SK-N-SH (cell line): Measurements from ENCODE around the gene EXOC4. TPM values are rescaled to one million over a fixed set of nuclear protein-coding genes. Genes with fewer than 3 reads are reported as not detected.

Experiments used
- CTCF ChIA-PET: fragments of 300-600, 350-600 bp; formaldehyde crosslinking; extraction: SDS; loops from one replicate; lab custom pipeline; 2021; lab: Yijun Ruan, JAX
- POLR2A ChIA-PET: fragments of 350-600 bp; sonication (Branson Sonifier 250); formaldehyde crosslinking; extraction: SDS; loops from one replicate; lab custom pipeline; 2020; ENCODE audit warnings: antibody characterized with exemption, inconsistent platforms; lab: Yijun Ruan, JAX
- DNase-seq: peaks from one replicate; pipeline ENCODE4 v3.0.0; 2012
- H2AFZ ChIP-seq: fragments of 200-600 bp; sonication (generic); 2 replicates; pipeline ENCODE4 v1.8.1; 2016; ENCODE audit warnings: antibody characterized with exemption, mild to moderate bottlenecking, low read depth
- H3F3A ChIP-seq: fragments of 200-600 bp; sonication (generic); replicated peaks from 2 replicates; pipeline ENCODE3; 2016; ENCODE audit warnings: antibody characterized with exemption, mild to moderate bottlenecking; ENCODE audit not compliant: insufficient read depth
- H3K27ac ChIP-seq, 2 experiments: fragments of 200-500 bp in 1 of 2; fragments of 200-600 bp in 1 of 2; sonication (Bioruptor generic) in 1 of 2; sonication (generic), shearing (Covaris generic) in 1 of 2; 2 replicates each; pipeline versions ENCODE4 v1.5.1 to v1.6.1; 2014 to 2016; ENCODE audit warnings: low read depth in 2 of 2, inconsistent platforms in 1 of 2, low read length in 1 of 2, mild to moderate bottlenecking in 1 of 2, mixed read lengths in 1 of 2
- H3K27me3 ChIP-seq: fragments of 200-600 bp; sonication (generic), shearing (Covaris generic); 2 replicates; pipeline ENCODE4 v1.6.1; 2016; ENCODE audit warnings: mixed run types; ENCODE audit not compliant: insufficient read depth
- H3K36me3 ChIP-seq, 2 experiments: fragments of 200-500 bp in 1 of 2; fragments of 200-600 bp in 1 of 2; sonication (Bioruptor generic) in 1 of 2; sonication (generic) in 1 of 2; replicated peaks in 1 of 2; 2 replicates each; pipeline versions ENCODE3 to v1.5.1; 2014 to 2016; ENCODE audit warnings: low read length in 1 of 2, mild to moderate bottlenecking in 1 of 2; ENCODE audit not compliant: insufficient read depth in 2 of 2, control insufficient read depth in 1 of 2
- H3K4me1 ChIP-seq, 2 experiments: fragments of 200-500 bp in 1 of 2; fragments of 200-600 bp in 1 of 2; sonication (Bioruptor generic) in 1 of 2; sonication (generic), shearing (Covaris generic) in 1 of 2; 2 replicates each; pipeline versions ENCODE4 v1.5.1 to v1.6.1; 2014 to 2016; ENCODE audit warnings: low read depth in 1 of 2, low read length in 1 of 2, mixed run types in 1 of 2; ENCODE audit not compliant: insufficient read depth in 2 of 2, control insufficient read depth in 1 of 2
- H3K4me2 ChIP-seq: fragments of 200-600 bp; sonication (generic), shearing (Covaris generic); 2 replicates; pipeline ENCODE4 v1.6.1; 2017; ENCODE audit warnings: mixed run types
- H3K4me3 ChIP-seq, 2 experiments: fragments of 200-500 bp in 1 of 2; fragments of 200-600 bp in 1 of 2; sonication (Bioruptor generic) in 1 of 2; sonication (generic), shearing (Covaris generic) in 1 of 2; 2 replicates each; pipeline versions ENCODE4 v1.5.1 to v1.8.1; 2014 to 2016; ENCODE audit warnings: low read depth in 2 of 2, inconsistent platforms in 1 of 2, low read length in 1 of 2, mild to moderate bottlenecking in 1 of 2, mixed read lengths in 1 of 2, moderate library complexity in 1 of 2
- H3K79me2 ChIP-seq: fragments of 200-600 bp; sonication (generic); 2 replicates; pipeline ENCODE4 v1.8.1; 2017; ENCODE audit warnings: mild to moderate bottlenecking; ENCODE audit not compliant: insufficient read depth
- H3K9ac ChIP-seq: fragments of 200-600 bp; sonication (generic); 2 replicates; pipeline ENCODE4 v1.6.1; 2017; ENCODE audit warnings: mixed run types
- H3K9me2 ChIP-seq: fragments of 200-600 bp; sonication (generic); 2 replicates; pipeline ENCODE4 v1.6.1; 2017; ENCODE audit warnings: mixed run types
- H3K9me3 ChIP-seq: fragments of 200-600 bp; sonication (generic); 2 replicates; pipeline ENCODE4 v1.6.1; 2017; ENCODE audit warnings: mixed run types, mild to moderate bottlenecking, moderate library complexity
- H4K20me1 ChIP-seq: fragments of 200-600 bp; sonication (generic); 2 replicates; pipeline ENCODE4 v1.6.1; 2017; ENCODE audit warnings: mild to moderate bottlenecking, mixed run types; ENCODE audit not compliant: insufficient read depth
- CHD2 ChIP-seq: fragments of 150-350 bp; IDR thresholded peaks from 2 replicates; pipeline ENCODE4 v1.6.1; 2018; ENCODE audit warnings: low read length; ENCODE audit not compliant: partially characterized antibody
- EP300 ChIP-seq, 2 experiments: IDR thresholded peaks; 2 replicates each; pipeline versions ENCODE4 v1.4.0 to v1.6.1; 2012; ENCODE audit warnings: borderline replicate concordance in 1 of 2, low read depth in 1 of 2, low read length in 1 of 2
- FOSL2 ChIP-seq: IDR thresholded peaks from 2 replicates; pipeline ENCODE4 v1.4.0; 2012; ENCODE audit warnings: low read depth, mild to moderate bottlenecking, moderate library complexity, borderline replicate concordance
- MXI1 ChIP-seq: IDR thresholded peaks from 2 replicates; pipeline ENCODE4 v1.6.1; 2012; ENCODE audit warnings: mild to moderate bottlenecking, low read depth, low read length, improper control_type of control experiment
- NFIC ChIP-seq: IDR thresholded peaks from 2 replicates; pipeline ENCODE4 v1.4.0; 2012; ENCODE audit warnings: borderline replicate concordance
- RAD21 ChIP-seq: IDR thresholded peaks from 2 replicates; pipeline ENCODE4 v1.6.1; 2012; ENCODE audit warnings: mild to moderate bottlenecking, low read length
- RCOR1 ChIP-seq: fragments of 150-350 bp; IDR thresholded peaks from 2 replicates; pipeline ENCODE4 v1.6.1; 2017; ENCODE audit warnings: antibody characterized with exemption, low read length
- RFX5 ChIP-seq: IDR thresholded peaks from 2 replicates; pipeline ENCODE4 v1.6.1; 2012; ENCODE audit warnings: mild to moderate bottlenecking, improper control_type of control experiment, low read length
- SMC3 ChIP-seq: IDR thresholded peaks from 2 replicates; pipeline ENCODE4 v1.6.1; 2012; ENCODE audit warnings: low read depth, low read length, improper control_type of control experiment
- TAF1 ChIP-seq: IDR thresholded peaks from 2 replicates; pipeline ENCODE4 v1.6.1; 2012; ENCODE audit warnings: low read depth, mild to moderate bottlenecking, low read length, moderate library complexity, borderline replicate concordance
- WGBS: methylation state at CpG from one replicate; pipeline ENCODE4 v1.1.6; 2017; ENCODE audit warnings: low lambda C conversion rate; 5-methylcytosine and 5-hydroxymethylcytosine counted together
- polyA plus RNA-seq, 3 experiments: library from polyadenylated mRNA; depleted of rRNA; stranded (reverse); fragments of >200 nt; gene quantifications; 2 replicates each; pipeline ENCODE4 v1.2.3, GENCODE V29; 2012
- TF ChIP-seq, protein P1 (sequence below): fragments of 150-350 bp; IDR thresholded peaks from 2 replicates; pipeline ENCODE4 v1.6.1; 2017; ENCODE audit warnings: antibody characterized with exemption, low read length, low read depth, borderline replicate concordance
- TF ChIP-seq, protein P2 (sequence below): fragments of 200-600 bp; sonication (generic); IDR thresholded peaks from 2 replicates; pipeline ENCODE4 v1.6.1; 2017; ENCODE audit warnings: antibody characterized with exemption, mild to moderate bottlenecking, moderate library complexity
- TF ChIP-seq, protein P3 (sequence below): IDR thresholded peaks from 2 replicates; pipeline ENCODE4 v1.6.1; 2012; ENCODE audit warnings: mild to moderate bottlenecking, low read depth, low read length, moderate library complexity

The EXOC4 gene
- polyA plus RNA-seq, 1 of the 3 experiments (the other 2 are of a cell fraction) = 37.3 TPM

DNA sequence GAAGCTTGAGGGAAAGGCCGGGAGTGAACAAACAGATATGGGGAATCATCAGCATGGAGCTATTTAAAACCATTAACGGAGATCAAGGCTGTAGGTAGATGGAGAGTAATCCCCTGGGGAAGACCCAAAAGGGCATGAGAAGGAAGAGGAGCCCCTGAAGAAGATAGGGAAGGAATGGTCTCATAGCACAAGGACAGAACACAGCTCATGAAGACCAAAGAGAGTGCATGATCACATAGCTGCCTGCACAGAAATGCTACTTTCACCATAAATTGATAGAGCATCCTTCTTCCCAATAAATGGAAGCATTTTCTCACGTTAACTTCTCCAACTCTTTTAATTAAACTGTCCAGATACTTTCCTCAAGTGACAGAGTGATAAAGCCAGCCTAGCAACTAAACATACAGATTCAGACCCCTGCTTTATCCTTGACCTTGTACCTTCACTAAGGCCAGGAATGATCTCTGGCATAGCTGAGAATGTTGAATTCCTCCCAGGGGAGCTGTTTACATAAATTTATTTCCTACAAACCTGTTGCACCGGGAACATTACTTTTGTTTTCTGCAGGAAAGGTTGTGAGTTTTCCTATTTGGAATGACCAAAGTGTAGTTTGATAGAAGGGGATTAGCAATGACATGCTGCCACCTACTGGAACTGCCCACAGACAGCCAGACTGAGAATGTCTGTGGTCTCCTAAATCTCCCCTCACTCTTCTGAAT, 763.5 kb downstream of the EXOC4 start:
- Histone ChIP-seq H2AFZ (no peak overlapping the region), H3K4me2 (no peak overlapping the region), H3K9me3 (no peaks in the 10 kb centered on the region), H3K79me2 (no peaks in the 10 kb centered on the region), H3K9ac (no peak overlapping the region), H3K27me3 (no peaks in the 10 kb centered on the region), H3K27ac (peak overlapping the region in 1 of 2 experiments; percentile 95; a peak in 2 of 4 replicates), H3K4me3 (peak overlapping the region in 1 of 2 experiments; percentile 17; a peak in 1 of 4 replicates), H4K20me1 (no peaks in the 10 kb centered on the region), H3K9me2 (no peaks in the 10 kb centered on the region), H3F3A (no peaks in the 10 kb centered on the region), H3K4me1 (peaks cover 0 to 25% of the 10 kb centered on the region in 2 experiments; a peak in 2 of 4 replicates), H3K36me3 (peaks cover 0 to 2% of the 10 kb centered on the region in 2 experiments)
- DNase-seq = peak; percentile 67
- ChIA-PET POLR2A (interaction anchor here (0.8 to 2.3 kb wide), 5 partner anchors 69 to 273 kb away, joined by 3 to 8 read pairs (median 5); no protein-coding TSS in a partner anchor), CTCF (interaction anchor here (0.6 to 8.6 kb wide), 101 partner anchors 9 to 1695 kb away, joined by 3 to 56 read pairs (median 4); partner anchors contain the start of gene SLC35B4)
- TF ChIP-seq SMC3 (peak; percentile 87), EP300 (IDR thresholded peaks at IDR 0.05; ENCODE audit: borderline replicate concordance in 1 of 2, low read depth in 1 of 2, low read length in 1 of 2) (peak in 1 of 2 experiments; percentile 55; a peak in 1 of 4 replicates), RFX5 (peak; percentile 38; the same call in 1 of the 2 replicates), FOSL2 (no peak), CHD2 (peak; percentile 66), NFIC (no peak), RCOR1 (peak; percentile 52; the same call in 1 of the 2 replicates), MXI1 (no peak), TAF1 (0 out of 2 replicates have a peak, but pooled peaks have one; percentile 15), RAD21 (peak; percentile 99)
- TF ChIP-seq, protein P1, sequence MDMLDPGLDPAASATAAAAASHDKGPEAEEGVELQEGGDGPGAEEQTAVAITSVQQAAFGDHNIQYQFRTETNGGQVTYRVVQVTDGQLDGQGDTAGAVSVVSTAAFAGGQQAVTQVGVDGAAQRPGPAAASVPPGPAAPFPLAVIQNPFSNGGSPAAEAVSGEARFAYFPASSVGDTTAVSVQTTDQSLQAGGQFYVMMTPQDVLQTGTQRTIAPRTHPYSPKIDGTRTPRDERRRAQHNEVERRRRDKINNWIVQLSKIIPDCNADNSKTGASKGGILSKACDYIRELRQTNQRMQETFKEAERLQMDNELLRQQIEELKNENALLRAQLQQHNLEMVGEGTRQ = no peak
- TF ChIP-seq, protein P2, sequence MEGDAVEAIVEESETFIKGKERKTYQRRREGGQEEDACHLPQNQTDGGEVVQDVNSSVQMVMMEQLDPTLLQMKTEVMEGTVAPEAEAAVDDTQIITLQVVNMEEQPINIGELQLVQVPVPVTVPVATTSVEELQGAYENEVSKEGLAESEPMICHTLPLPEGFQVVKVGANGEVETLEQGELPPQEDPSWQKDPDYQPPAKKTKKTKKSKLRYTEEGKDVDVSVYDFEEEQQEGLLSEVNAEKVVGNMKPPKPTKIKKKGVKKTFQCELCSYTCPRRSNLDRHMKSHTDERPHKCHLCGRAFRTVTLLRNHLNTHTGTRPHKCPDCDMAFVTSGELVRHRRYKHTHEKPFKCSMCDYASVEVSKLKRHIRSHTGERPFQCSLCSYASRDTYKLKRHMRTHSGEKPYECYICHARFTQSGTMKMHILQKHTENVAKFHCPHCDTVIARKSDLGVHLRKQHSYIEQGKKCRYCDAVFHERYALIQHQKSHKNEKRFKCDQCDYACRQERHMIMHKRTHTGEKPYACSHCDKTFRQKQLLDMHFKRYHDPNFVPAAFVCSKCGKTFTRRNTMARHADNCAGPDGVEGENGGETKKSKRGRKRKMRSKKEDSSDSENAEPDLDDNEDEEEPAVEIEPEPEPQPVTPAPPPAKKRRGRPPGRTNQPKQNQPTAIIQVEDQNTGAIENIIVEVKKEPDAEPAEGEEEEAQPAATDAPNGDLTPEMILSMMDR = peak; percentile 95
- TF ChIP-seq, protein P3, sequence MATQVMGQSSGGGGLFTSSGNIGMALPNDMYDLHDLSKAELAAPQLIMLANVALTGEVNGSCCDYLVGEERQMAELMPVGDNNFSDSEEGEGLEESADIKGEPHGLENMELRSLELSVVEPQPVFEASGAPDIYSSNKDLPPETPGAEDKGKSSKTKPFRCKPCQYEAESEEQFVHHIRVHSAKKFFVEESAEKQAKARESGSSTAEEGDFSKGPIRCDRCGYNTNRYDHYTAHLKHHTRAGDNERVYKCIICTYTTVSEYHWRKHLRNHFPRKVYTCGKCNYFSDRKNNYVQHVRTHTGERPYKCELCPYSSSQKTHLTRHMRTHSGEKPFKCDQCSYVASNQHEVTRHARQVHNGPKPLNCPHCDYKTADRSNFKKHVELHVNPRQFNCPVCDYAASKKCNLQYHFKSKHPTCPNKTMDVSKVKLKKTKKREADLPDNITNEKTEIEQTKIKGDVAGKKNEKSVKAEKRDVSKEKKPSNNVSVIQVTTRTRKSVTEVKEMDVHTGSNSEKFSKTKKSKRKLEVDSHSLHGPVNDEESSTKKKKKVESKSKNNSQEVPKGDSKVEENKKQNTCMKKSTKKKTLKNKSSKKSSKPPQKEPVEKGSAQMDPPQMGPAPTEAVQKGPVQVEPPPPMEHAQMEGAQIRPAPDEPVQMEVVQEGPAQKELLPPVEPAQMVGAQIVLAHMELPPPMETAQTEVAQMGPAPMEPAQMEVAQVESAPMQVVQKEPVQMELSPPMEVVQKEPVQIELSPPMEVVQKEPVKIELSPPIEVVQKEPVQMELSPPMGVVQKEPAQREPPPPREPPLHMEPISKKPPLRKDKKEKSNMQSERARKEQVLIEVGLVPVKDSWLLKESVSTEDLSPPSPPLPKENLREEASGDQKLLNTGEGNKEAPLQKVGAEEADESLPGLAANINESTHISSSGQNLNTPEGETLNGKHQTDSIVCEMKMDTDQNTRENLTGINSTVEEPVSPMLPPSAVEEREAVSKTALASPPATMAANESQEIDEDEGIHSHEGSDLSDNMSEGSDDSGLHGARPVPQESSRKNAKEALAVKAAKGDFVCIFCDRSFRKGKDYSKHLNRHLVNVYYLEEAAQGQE = no peak
- 56% methylated on average over 4 of the region's 4 CpGs for WGBS
